Measurements from ENCODE around the gene CCDC197.

CCDC197 gene

DNA sequence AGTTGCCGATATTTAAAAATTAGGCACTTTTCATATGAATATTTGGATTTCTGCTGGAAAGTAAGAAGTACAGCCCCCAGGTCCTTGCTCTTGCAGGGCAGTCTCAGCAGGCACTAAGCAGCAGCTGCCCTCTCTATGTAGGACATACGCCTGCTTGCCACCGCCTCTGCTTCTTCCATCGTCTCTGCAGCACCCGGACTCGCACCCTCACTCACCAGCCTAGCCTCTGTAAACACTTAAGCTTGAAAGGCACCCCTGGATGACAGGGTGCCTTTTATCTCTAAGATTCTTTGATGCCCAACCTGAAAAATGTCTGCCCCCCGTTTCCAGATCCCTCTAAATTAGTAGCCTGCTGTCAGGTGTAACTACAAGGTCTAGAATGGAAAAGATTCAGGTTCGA lies 48.0 kb downstream of the CCDC197 start:
- DNase-seq = no peak

DNA sequence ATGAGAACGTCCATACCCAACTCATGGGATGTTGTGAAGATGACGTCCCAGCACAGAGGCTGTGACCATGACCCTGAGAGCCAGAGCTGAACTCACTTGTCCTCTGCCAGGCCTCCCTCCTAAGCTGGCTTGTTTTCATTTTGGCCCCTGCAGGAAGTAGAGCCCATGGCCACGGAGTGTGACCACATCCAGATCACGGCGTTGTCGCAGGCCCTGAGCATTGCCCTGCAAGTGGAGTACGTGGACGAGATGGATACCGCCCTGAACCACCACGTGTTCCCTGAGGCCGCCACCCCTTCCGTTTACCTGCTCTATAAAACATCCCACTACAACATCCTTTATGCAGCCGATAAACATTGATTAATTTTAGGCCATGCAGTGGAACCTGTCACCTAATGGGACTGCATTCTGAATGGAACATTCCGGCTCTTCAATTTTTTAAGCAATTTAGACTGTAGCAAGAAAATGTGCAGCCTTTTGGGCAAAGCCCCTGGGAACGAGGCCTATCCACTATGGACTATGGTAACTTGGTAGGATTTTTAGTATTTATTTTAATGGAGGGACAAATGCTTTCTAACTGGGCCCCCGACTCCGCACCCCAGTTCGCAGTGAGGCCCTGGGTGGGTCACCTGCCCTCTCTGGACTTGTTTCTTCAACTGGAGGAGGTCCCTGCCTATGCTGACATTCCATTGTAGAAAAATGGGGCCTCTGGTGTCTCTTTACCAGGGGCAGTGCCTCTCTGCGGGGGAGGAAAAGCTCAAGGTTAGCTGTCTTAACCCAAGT lies 48.7 kb downstream of the CCDC197 start:
- no peak for DNase-seq

DNA sequence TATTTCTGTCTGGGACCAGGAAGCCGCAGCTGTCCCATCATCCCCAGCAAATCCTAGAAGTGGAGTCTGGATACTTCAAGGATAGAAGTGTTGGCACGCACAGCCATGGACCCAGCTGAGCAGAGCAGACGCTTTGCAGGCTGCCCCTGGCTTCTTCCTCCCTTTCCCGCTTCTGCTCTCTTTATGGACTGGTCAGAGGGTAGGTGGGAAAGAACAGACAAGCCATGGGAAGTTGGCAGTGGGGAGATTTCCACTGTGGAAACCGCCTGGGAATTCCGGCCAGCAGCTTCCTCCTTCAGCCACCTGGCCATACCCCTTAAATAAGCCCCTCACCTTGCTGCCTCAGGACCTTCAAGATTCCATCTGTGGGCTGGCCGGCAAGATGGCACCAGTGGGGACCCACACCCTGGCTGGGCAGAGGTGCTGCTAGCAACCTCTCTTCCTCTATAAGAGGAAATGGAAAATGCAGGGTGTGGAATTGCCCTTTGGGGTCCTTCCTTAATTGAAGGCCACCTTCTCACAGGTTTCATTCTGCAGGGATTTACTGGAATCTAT lies 49.7 kb downstream of the CCDC197 start:
- DNase-seq = no peak

DNA sequence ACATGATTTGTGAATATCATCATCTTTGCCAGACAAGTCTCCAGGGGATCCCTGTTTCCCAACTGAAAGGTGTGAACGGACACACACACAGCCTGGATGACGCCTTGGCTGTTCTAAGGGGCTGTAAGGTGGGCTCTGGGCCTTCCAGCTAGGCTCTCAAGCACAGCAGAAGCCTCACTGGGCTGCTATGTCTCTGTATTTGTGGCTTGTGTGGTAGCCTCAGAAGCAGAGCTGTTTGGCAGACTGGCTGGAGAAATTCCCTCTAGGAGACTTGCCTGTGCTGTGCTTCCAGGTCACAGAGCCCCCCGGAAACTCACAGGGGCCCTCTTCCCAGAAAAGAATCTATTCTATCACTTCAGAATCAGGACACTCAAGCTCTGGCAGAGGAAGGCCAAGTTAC lies 50.5 kb downstream of the CCDC197 start:
- no peak for DNase-seq

GRCh38 chr14:94048691-94049624 lies 51.9 kb downstream of the CCDC197 start:
- no peak for DNase-seq

GRCh38 chr14:94049625-94050023 lies 52.5 kb downstream of the CCDC197 start:
- no peak for DNase-seq

GRCh38 chr14:94050231-94050880 lies 53.3 kb downstream of the CCDC197 start:
- no peak for DNase-seq

DNA sequence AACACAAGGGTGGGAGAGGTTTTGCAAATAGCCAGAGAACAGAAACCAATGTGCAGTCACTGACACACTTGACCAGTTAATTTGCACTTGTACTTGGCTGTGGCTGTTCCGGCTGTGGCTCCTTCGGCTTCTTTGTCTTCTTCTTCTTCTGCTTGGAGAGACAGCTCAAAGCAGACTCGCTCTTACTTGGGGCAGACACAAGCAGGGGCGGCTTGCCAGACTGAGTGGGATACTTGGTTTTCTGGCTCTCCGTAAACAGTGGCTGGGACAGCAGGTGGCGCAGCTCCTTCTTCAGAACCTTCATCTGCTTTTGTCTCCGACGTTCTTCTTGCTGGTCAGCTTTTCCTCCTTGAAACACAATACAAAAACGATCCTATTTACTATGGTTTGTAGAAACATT lies 54.0 kb downstream of the CCDC197 start:
- peak; percentile 33 for DNase-seq

DNA sequence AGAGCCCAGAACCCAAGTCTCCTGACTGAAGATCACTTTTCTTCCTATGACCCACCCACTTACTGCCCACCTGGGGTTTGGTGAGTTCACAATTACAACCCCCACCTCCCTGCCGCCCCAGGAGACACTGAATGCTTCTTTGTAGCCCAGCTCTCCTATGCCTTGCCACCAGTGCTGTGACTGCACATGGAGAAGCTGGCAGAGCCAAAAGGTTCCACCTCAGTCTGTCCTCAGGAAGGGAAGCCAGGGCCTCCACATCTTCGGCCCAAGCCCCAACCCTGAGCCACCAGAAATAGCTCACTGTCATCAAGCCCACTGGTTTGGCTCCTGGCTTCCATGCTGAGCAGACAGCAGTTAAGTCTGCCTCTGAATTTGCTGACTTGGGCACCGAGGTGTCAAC lies 54.7 kb downstream of the CCDC197 start:
- no peak for DNase-seq

- DNase-seq = no peak
These were observed 55.1 kb downstream of the CCDC197 start for GRCh38 chr14:94052199-94052598.

- no peak for DNase-seq
These were observed 55.6 kb downstream of the CCDC197 start for GRCh38 chr14:94052662-94053061.

- no peak for DNase-seq
These were observed 57.3 kb downstream of the CCDC197 start for GRCh38 chr14:94054401-94054800.

DNA sequence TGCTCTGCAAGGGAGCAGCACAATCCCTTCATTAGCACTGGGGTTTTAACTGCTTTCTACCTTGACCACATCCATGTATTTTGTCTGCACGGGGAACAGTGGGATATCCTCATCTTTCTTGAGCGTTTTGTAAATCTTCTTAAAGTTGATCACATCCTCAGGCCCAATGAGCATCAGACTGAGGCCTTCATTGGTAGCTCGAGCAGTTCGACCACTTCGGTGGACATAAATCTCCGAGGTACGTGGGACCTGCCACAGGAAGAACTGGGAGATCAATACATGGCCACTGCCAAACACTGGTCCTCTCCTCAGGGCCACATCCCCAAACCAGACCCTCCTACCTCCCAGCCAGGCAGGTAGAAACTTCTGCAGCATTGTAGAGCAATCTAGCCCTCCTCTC lies 57.8 kb downstream of the CCDC197 start:
- DNase-seq = no peak

- DNase-seq = peak; percentile 36
These were observed 59.6 kb downstream of the CCDC197 start for GRCh38 chr14:94056579-94057308.

DNA sequence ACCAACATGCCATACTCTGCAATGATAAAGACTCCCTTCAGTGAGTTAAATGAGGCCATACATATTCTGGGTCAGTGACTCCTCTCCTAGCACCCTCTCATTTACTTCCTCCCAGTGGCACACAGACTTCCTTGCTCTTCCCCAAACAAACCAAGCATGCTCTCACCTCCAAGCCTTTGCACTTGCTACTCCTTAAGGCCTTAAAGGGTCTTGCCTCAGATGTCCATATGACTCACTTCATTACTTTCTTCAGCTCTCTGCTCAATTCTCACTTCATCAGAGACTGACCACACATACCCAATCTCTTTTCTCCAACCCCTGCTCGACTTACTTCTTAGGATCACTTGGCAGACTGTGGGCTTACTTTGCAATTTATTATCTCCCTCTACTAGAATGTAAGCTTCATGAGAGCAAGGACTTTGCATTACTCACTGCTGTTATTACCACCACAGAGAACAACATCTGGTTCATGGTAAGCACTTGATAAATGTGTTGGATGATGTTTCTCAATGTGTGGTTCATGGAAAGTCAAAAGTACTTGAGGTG lies 61.1 kb downstream of the CCDC197 start:
- no peak for DNase-seq

Data from hematopoietic multipotent progenitor cell treated with erythropoietin and hydrocortisone succinate and interleukin-3 and kit ligand, for 8 days (in vitro differentiated cells).